Measurements from ENCODE around the gene PLA2G7. TPM values are rescaled to one million over a fixed set of nuclear protein-coding genes. Genes with fewer than 3 reads are reported as not detected.

PLA2G7 gene
- total and polyA plus RNA-seq, 2 of the 4 experiments (the other 2 are of a cell fraction): not detected

DNA sequence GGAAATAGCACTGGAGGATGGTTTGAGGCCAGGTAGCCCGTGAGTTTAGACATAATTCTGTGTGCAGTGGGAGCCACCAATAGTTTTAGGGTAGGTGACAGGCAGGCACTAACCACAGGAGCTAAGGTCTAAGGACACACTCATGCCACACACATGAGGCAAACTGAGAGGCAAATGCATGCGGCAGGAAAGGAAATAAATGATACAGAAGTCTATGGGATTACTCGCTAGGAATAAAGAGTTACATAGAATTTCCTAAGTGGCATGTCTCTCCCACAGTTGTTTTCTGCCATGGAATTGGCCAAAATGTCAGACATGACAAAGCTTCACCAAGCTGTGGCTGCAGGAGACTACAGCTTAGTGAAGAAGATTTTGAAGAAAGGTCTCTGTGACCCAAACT is 16.5 kb upstream of the PLA2G7 start:
- Histone ChIP-seq H3K9me1 (ENCODE audit: insufficient read depth, low read length) (no peaks in the 10 kb centered on the region), H3K4me2 (ENCODE audit: low read depth, low read length) (no peak overlapping the region), H4K20me1 (ENCODE audit: insufficient read depth, low read length) (no peaks in the 10 kb centered on the region), H3K4me3 (ENCODE audit: insufficient read depth, low read depth, low read length) (no peak overlapping the region), H3K4me1 (ENCODE audit: control insufficient read depth, insufficient read depth, low read length) (no peaks in the 10 kb centered on the region), H2BK5ac (ENCODE audit: low read depth, low read length, poor library complexity, severe bottlenecking) (no peak overlapping the region), H3K27ac (ENCODE audit: insufficient read depth, low read length) (no peak overlapping the region), H2BK15ac (ENCODE audit: low read depth, low read length) (no peak overlapping the region), H3K79me1 (ENCODE audit: low read depth in 1 of 2, low read length in 2 of 2) (no peaks in the 10 kb centered on the region), H3K27me3 (ENCODE audit: control insufficient read depth, insufficient read depth, low read length) (no peaks in the 10 kb centered on the region), H4K91ac (ENCODE audit: insufficient read depth, low read depth, low read length) (no peak overlapping the region), H2BK20ac (ENCODE audit: low read depth, low read length) (no peak overlapping the region), H3K4ac (ENCODE audit: low read depth, low read length) (no peak overlapping the region), H4K8ac (ENCODE audit: low read depth in 2 of 2, low read length in 2 of 2) (no peak overlapping the region), H2AK5ac (ENCODE audit: low read depth, low read length) (no peak overlapping the region), H2AFZ (replicated peaks; ENCODE audit: low read length, poor library complexity) (no peak overlapping the region), H2AK9ac (replicated peaks; ENCODE audit: low read depth, low read length, poor library complexity) (no peak overlapping the region), H3K56ac (ENCODE audit: extremely low read depth, insufficient read depth, low read length) (no peak overlapping the region), H2BK120ac (ENCODE audit: low read depth, low read length) (no peak overlapping the region), H3K36me3 (ENCODE audit: control insufficient read depth, insufficient read depth, low read length) (no peaks in the 10 kb centered on the region), H4K5ac (ENCODE audit: low read depth, low read length) (no peak overlapping the region), H3K23ac (ENCODE audit: low read depth, low read length) (no peak overlapping the region), H3K9me3 (ENCODE audit: control insufficient read depth, insufficient read depth, low read length) (no peaks in the 10 kb centered on the region), H3K14ac (replicated peaks; ENCODE audit: low read depth, low read length) (no peak overlapping the region), H3K18ac (ENCODE audit: low read depth, low read length) (no peak overlapping the region), H3K9ac (ENCODE audit: low read depth, low read length) (no peak overlapping the region)
- TF ChIP-seq RFX5 (IDR thresholded peaks at IDR 0.05; ENCODE audit: low read depth, low read length) (no peak), FOS (IDR thresholded peaks at IDR 0.05; ENCODE audit: low read depth, low read length) (no peak), POLR2A (IDR thresholded peaks at IDR 0.05; ENCODE audit: low read depth, low read length) (no peak), NFE2L2 (IDR thresholded peaks at IDR 0.05; ENCODE audit: low read depth, low read length) (no peak), MAFK (IDR thresholded peaks at IDR 0.05; ENCODE audit: low read depth, low read length) (no peak), MXI1 (IDR thresholded peaks at IDR 0.05; ENCODE audit: borderline replicate concordance, low read depth, low read length) (no peak), BHLHE40 (IDR thresholded peaks at IDR 0.05; ENCODE audit: low read depth, low read length) (no peak), MAZ (IDR thresholded peaks at IDR 0.05; ENCODE audit: borderline replicate concordance, low read depth, low read length) (no peak), SMC3 (IDR thresholded peaks at IDR 0.05; ENCODE audit: low read depth, low read length) (no peak)
- TF ChIP-seq, protein P1, sequence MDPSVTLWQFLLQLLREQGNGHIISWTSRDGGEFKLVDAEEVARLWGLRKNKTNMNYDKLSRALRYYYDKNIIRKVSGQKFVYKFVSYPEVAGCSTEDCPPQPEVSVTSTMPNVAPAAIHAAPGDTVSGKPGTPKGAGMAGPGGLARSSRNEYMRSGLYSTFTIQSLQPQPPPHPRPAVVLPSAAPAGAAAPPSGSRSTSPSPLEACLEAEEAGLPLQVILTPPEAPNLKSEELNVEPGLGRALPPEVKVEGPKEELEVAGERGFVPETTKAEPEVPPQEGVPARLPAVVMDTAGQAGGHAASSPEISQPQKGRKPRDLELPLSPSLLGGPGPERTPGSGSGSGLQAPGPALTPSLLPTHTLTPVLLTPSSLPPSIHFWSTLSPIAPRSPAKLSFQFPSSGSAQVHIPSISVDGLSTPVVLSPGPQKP (IDR thresholded peaks at IDR 0.05; ENCODE audit: borderline replicate concordance, low read depth, low read length): no peak
- TF ChIP-seq, protein P2, sequence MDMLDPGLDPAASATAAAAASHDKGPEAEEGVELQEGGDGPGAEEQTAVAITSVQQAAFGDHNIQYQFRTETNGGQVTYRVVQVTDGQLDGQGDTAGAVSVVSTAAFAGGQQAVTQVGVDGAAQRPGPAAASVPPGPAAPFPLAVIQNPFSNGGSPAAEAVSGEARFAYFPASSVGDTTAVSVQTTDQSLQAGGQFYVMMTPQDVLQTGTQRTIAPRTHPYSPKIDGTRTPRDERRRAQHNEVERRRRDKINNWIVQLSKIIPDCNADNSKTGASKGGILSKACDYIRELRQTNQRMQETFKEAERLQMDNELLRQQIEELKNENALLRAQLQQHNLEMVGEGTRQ (IDR thresholded peaks at IDR 0.05; ENCODE audit: low read depth, low read length): no peak
- WGBS, 2 experiments (ENCODE audit: extremely low coverage in 2 of 2, insufficient read length in 1 of 2): no CpG with 5 or more reads among the region's 3 CpGs
- CTCF ChIA-PET: no interaction called here
- ATAC-seq (ENCODE audit: low read depth) (no peak), DNase-seq (no peak)
- BruUV-seq (replicated peaks): no TSS peak
- dilution Hi-C loops (cut with HindIII; ENCODE audit: low sequenced_read_pairs, unreplicated experiment) (no loop called here), in situ Hi-C loops (cut with MboI; ENCODE audit: low sequenced_read_pairs) (no loop called here), intact Hi-C loops (cut with micrococcal nuclease) (no loop called here)
- POLR2A ChIA-PET (ENCODE audit: unreplicated experiment): no interaction called here

All from IMR-90 (cell line).